22Rv1 (cell line): ENCODE data around the gene JAML.
"Not testable (repeated sequence)": the region's sequence is repeated elsewhere in the genome, so short reads cannot be mapped to it uniquely, and the experiment has no call there.

Experiments used
- H3K27ac ChIP-seq: fragments of 450-650 bp; 2 replicates; pipeline ENCODE4 v1.5.1; 2017
- CTCF ChIP-seq: fragments of 450-650 bp; IDR thresholded peaks from 2 replicates; pipeline ENCODE4 v1.5.1; 2017; ENCODE audit warnings: mild to moderate bottlenecking
- ZFX ChIP-seq: fragments of 450-650 bp; IDR thresholded peaks from 2 replicates; pipeline ENCODE4 v1.6.1; 2017; ENCODE audit warnings: antibody characterized with exemption, borderline replicate concordance

Gene JAML

GRCh38 chr11:118194835-118195627 is 29.8 kb downstream of the JAML start:
- TF ChIP-seq CTCF (no peak), ZFX (no peak)
- peak overlapping the region; percentile 63 for H3K27ac ChIP-seq

GRCh38 chr11:118193910-118194566 is 30.8 kb downstream of the JAML start:
- peak overlapping the region; percentile 63 for H3K27ac ChIP-seq
- TF ChIP-seq ZFX (no peak), CTCF (no peak)

- H3K27ac ChIP-seq, result not testable (repeated sequence)
Observed at GRCh38 chr11:118192817-118193216, 32.0 kb downstream of the JAML start.

- H3K27ac ChIP-seq, result not testable (repeated sequence)
Observed at GRCh38 chr11:118190942-118191506, 33.8 kb downstream of the JAML start.

GRCh38 chr11:118186346-118187107 is 38.3 kb downstream of the JAML start:
- no peak overlapping the region for H3K27ac ChIP-seq
- TF ChIP-seq CTCF, result no peak
- no peak for TF ChIP-seq ZFX

- TF ChIP-seq CTCF, result no peak
- no peak for TF ChIP-seq ZFX
- no peak overlapping the region for H3K27ac ChIP-seq
Observed at GRCh38 chr11:118184784-118185579, 39.8 kb downstream of the JAML start.

GRCh38 chr11:118183691-118184090 is 41.1 kb downstream of the JAML start:
- H3K27ac ChIP-seq, result not testable (repeated sequence)

- H3K27ac ChIP-seq, result no peak overlapping the region
- no peak for TF ChIP-seq CTCF
- TF ChIP-seq ZFX, result no peak
Observed at GRCh38 chr11:118180300-118180703, 44.5 kb downstream of the JAML start.
